NB4 (cell line): Measurements from ENCODE around the gene EBF4.
A peak's percentile ranks its signal among the peaks of the same experiment; 100 is the strongest.

Experiments used
- CTCF ChIP-seq: IDR thresholded peaks from one replicate; pipeline ENCODE4 v1.5.1; 2012; ENCODE audit warnings: low read depth, low read length
- MAX ChIP-seq: IDR thresholded peaks from 2 replicates; pipeline ENCODE4 v1.6.1; 2011; ENCODE audit warnings: low read depth, low read length
- POLR2A ChIP-seq: IDR thresholded peaks from 2 replicates; pipeline ENCODE4 v1.6.1; 2011; ENCODE audit warnings: mild to moderate bottlenecking; ENCODE audit not compliant: insufficient read length; ENCODE audit errors: extremely low read depth

GRCh38 chr20:2799688-2800520 is 107.3 kb downstream of the EBF4 start:
- TF ChIP-seq CTCF (no peak), POLR2A (no peak), MAX (peak; percentile 77)
